Liver (tissue), 9 donors: Measurements from ENCODE around the gene CPHXL. TPM values are rescaled to one million over a fixed set of nuclear protein-coding genes. Genes with fewer than 3 reads are reported as not detected.

Experiments used
- DNase-seq: peaks from one replicate; pipeline ENCODE4 v3.0.0-alpha.2; 2017; ENCODE audit warnings: low spot score
- H3K27ac ChIP-seq, 2 donors: one replicate each; pipeline ENCODE4 v1.7.0; 2013; ENCODE audit warnings: inconsistent platforms in 2 of 2, low read length in 2 of 2, control low read depth in 1 of 2, low read depth in 1 of 2, mild to moderate bottlenecking in 1 of 2
- H3K27me3 ChIP-seq, 4 donors: one replicate each; pipeline versions ENCODE4 v1.6.1 to v1.7.0; 2013; ENCODE audit warnings: low read length in 3 of 4, inconsistent platforms in 1 of 4, mild to moderate bottlenecking in 1 of 4, moderate library complexity in 1 of 4; ENCODE audit not compliant: control insufficient read depth in 4 of 4, insufficient read depth in 4 of 4
- H3K36me3 ChIP-seq, 4 donors: one replicate each; pipeline versions ENCODE4 v1.6.1 to v1.7.0; 2013; ENCODE audit warnings: low read length in 3 of 4, mild to moderate bottlenecking in 3 of 4, low read depth in 1 of 4, moderate library complexity in 1 of 4; ENCODE audit not compliant: control insufficient read depth in 4 of 4, insufficient read depth in 3 of 4
- H3K4me1 ChIP-seq, 4 donors: one replicate each; pipeline versions ENCODE4 v1.6.1 to v1.7.0; 2013; ENCODE audit warnings: low read length in 3 of 4, mild to moderate bottlenecking in 3 of 4, moderate library complexity in 1 of 4; ENCODE audit not compliant: control insufficient read depth in 4 of 4, insufficient read depth in 4 of 4
- H3K4me3 ChIP-seq, 3 donors: one replicate each; pipeline versions ENCODE4 v1.6.1 to v1.7.0; 2013; ENCODE audit warnings: low read length in 3 of 3, control low read depth in 1 of 3, low read depth in 1 of 3, mild to moderate bottlenecking in 1 of 3
- H3K9ac ChIP-seq, 2 donors: one replicate each; pipeline ENCODE4 v1.7.0; 2013; ENCODE audit warnings: low read length in 2 of 2, mild to moderate bottlenecking in 2 of 2, moderate library complexity in 2 of 2, control low read depth in 1 of 2, low read depth in 1 of 2
- H3K9me3 ChIP-seq, 4 donors: one replicate each; pipeline versions ENCODE4 v1.6.1 to v1.7.0; 2013; ENCODE audit warnings: low read length in 3 of 4; ENCODE audit not compliant: control insufficient read depth in 4 of 4
- ATF3 ChIP-seq: IDR thresholded peaks from 2 replicates; pipeline ENCODE4 v1.6.1; 2016; ENCODE audit warnings: antibody characterized with exemption
- CTCF ChIP-seq: fragments of 150-350 bp; IDR thresholded peaks from 2 replicates; pipeline ENCODE4 v1.5.1; 2017; ENCODE audit warnings: improper control_type of control experiment, low read depth, low read length; ENCODE audit not compliant: missing input control
- EGR1 ChIP-seq, 2 donors: IDR thresholded peaks; 2 replicates each; pipeline ENCODE4 v1.6.1; 2016 to 2018; ENCODE audit warnings: antibody characterized with exemption in 2 of 2, low read depth in 2 of 2
- FOXA1 ChIP-seq: IDR thresholded peaks from 2 replicates; pipeline ENCODE4 v1.6.1; 2016; ENCODE audit warnings: antibody characterized with exemption
- FOXA2 ChIP-seq: IDR thresholded peaks from 2 replicates; pipeline ENCODE4 v1.6.1; 2016; ENCODE audit warnings: antibody characterized with exemption
- GABPA ChIP-seq, 2 donors: IDR thresholded peaks in 1 of 2; conservative IDR thresholded peaks in 1 of 2; 2 replicates each; pipeline ENCODE4 v1.6.1; 2016; ENCODE audit warnings: antibody characterized with exemption in 2 of 2, mild to moderate bottlenecking in 1 of 2, moderate library complexity in 1 of 2
- HNF4A ChIP-seq, 2 donors: conservative IDR thresholded peaks; 2 replicates each; pipeline ENCODE4 v1.6.1; 2016; ENCODE audit warnings: antibody characterized with exemption in 2 of 2, mild to moderate bottlenecking in 2 of 2
- HNF4G ChIP-seq: IDR thresholded peaks from 2 replicates; pipeline ENCODE4 v1.6.1; 2016; ENCODE audit warnings: antibody characterized with exemption
- JUND ChIP-seq, 2 donors: IDR thresholded peaks; 2 replicates each; pipeline ENCODE4 v1.6.1; 2016; ENCODE audit warnings: antibody characterized with exemption in 2 of 2
- MAX ChIP-seq: IDR thresholded peaks from 2 replicates; pipeline ENCODE4 v1.6.1; 2016; ENCODE audit warnings: antibody characterized with exemption
- NR2F2 ChIP-seq: IDR thresholded peaks from 2 replicates; pipeline ENCODE4 v1.6.1; 2016; ENCODE audit warnings: antibody characterized with exemption
- RAD21 ChIP-seq, 2 donors: IDR thresholded peaks; 2 replicates each; pipeline ENCODE4 v1.6.1; 2016; ENCODE audit warnings: antibody characterized with exemption in 2 of 2, mild to moderate bottlenecking in 2 of 2
- REST ChIP-seq: IDR thresholded peaks from 2 replicates; pipeline ENCODE4 v1.6.1; 2016; ENCODE audit warnings: antibody characterized with exemption, mild to moderate bottlenecking
- RXRA ChIP-seq, 2 donors: IDR thresholded peaks; 2 replicates each; pipeline ENCODE4 v1.6.1; 2017 to 2018; ENCODE audit warnings: antibody characterized with exemption in 2 of 2, mild to moderate bottlenecking in 1 of 2
- SP1 ChIP-seq: IDR thresholded peaks from 2 replicates; pipeline ENCODE4 v1.6.1; 2018; ENCODE audit warnings: antibody characterized with exemption, mild to moderate bottlenecking
- TAF1 ChIP-seq: conservative IDR thresholded peaks from 2 replicates; pipeline ENCODE4 v1.6.1; 2016; ENCODE audit warnings: antibody characterized with exemption, mild to moderate bottlenecking
- YY1 ChIP-seq: IDR thresholded peaks from 2 replicates; pipeline ENCODE4 v1.6.1; 2016; ENCODE audit warnings: antibody characterized with exemption, mild to moderate bottlenecking
- ZBTB33 ChIP-seq: IDR thresholded peaks from 2 replicates; pipeline ENCODE4 v1.6.1; 2016; ENCODE audit warnings: antibody characterized with exemption
- WGBS: extraction: QIAGEN DNeasy Blood & Tissue Kit; methylation state at CpG from one replicate; pipeline ENCODE4 v1.1.7; 2013; 5-methylcytosine and 5-hydroxymethylcytosine counted together
- polyA plus RNA-seq, 2 donors: library from polyadenylated mRNA; stranded (reverse) in 1 of 2; unstranded in 1 of 2; fragments of 200-250 nt in 1 of 2; fragments of >200 nt in 1 of 2; fragmentation: Nextera tagmentation in 1 of 2; extraction: Ambion mirVana in 1 of 2; gene quantifications; one replicate each; pipeline versions ENCODE4 v1.2.1 to v1.2.3, GENCODE V29; 2013 to 2015
- total RNA-seq, 2 donors: library from RNA; depleted of rRNA; stranded (reverse); fragments of >200 nt; gene quantifications; one replicate each; pipeline ENCODE4 v1.2.3, GENCODE V29; 2014
- donor health status: healthy.
- donor health status: healthy.
- donor health status: healthy.
- donor health status: healthy.
- donor health status: healthy.

Gene CPHXL
- total and polyA plus RNA-seq, 4 donors = not detected

- no peak for TF ChIP-seq GABPA (IDR thresholded peaks at IDR 0.05 in 1 of 2, conservative IDR thresholded peaks at IDR 0.05 in 1 of 2)
- TF ChIP-seq SP1 = no peak
- TF ChIP-seq YY1 = no peak
- TF ChIP-seq NR2F2 = no peak
- no peak for TF ChIP-seq JUND (IDR thresholded peaks at IDR 0.05)
- TF ChIP-seq TAF1 = no peak
- TF ChIP-seq RAD21 (IDR thresholded peaks at IDR 0.05) = no peak
- no peak for TF ChIP-seq ZBTB33
- no peak for TF ChIP-seq FOXA1
Observed at GRCh38 chr16:75714661-75715060, 11.6 kb downstream of the CPHXL start (continued).

GRCh38 chr16:75710344-75710743 is 15.9 kb downstream of the CPHXL start:
- Histone ChIP-seq H3K4me1 (no peaks in the 10 kb centered on the region), H3K36me3 (no peaks in the 10 kb centered on the region), H3K27ac (no peak overlapping the region), H3K9ac (no peak overlapping the region), H3K27me3 (no peaks in the 10 kb centered on the region), H3K4me3 (no peak overlapping the region), H3K9me3 (no peaks in the 10 kb centered on the region)
- TF ChIP-seq YY1 (no peak), FOXA1 (no peak), ZBTB33 (no peak), SP1 (no peak), RXRA (IDR thresholded peaks at IDR 0.05) (no peak), FOXA2 (no peak), HNF4A (conservative IDR thresholded peaks at IDR 0.05) (no peak), ATF3 (no peak), GABPA (IDR thresholded peaks at IDR 0.05 in 1 of 2, conservative IDR thresholded peaks at IDR 0.05 in 1 of 2) (no peak), MAX (no peak), HNF4G (no peak), EGR1 (IDR thresholded peaks at IDR 0.05; ENCODE audit: low read depth in 2 of 2) (no peak), NR2F2 (no peak), RAD21 (IDR thresholded peaks at IDR 0.05) (no peak), TAF1 (no peak), JUND (IDR thresholded peaks at IDR 0.05) (no peak), REST (no peak), CTCF (no peak)
- DNase-seq = no peak
- 96% methylated on average over 2 of the region's 2 CpGs for WGBS
